Colonic mucosa (tissue), 4 donors: ENCODE data around the gene TMEM132C. TPM values are rescaled to one million over a fixed set of nuclear protein-coding genes. Genes with fewer than 3 reads are reported as not detected.
"Not testable (repeated sequence)": the region's sequence is repeated elsewhere in the genome, so short reads cannot be mapped to it uniquely, and the experiment has no call there.

Experiments
- DNase-seq: peaks from one replicate; pipeline ENCODE4 v3.0.0-alpha.2; 2020
- H3K27ac ChIP-seq: fragments of 200-600 bp; one replicate; pipeline ENCODE4 v1.8.0; 2021
- H3K27me3 ChIP-seq: fragments of 200-600 bp; one replicate; pipeline ENCODE4 v1.8.0; 2021
- H3K36me3 ChIP-seq: fragments of 200-600 bp; one replicate; pipeline ENCODE4 v1.8.0; 2021
- H3K4me1 ChIP-seq: fragments of 200-600 bp; one replicate; pipeline ENCODE4 v1.8.0; 2021; ENCODE audit warnings: mild to moderate bottlenecking
- H3K4me3 ChIP-seq: fragments of 200-600 bp; one replicate; pipeline ENCODE4 v1.8.0; 2021
- H3K9ac ChIP-seq, 2 donors: one replicate each; pipeline ENCODE4 v1.7.0; 2013; ENCODE audit warnings: control low read depth in 2 of 2, low read depth in 2 of 2, low read length in 2 of 2
- H3K9me3 ChIP-seq: fragments of 200-600 bp; one replicate; pipeline ENCODE4 v1.8.0; 2021
- CTCF ChIP-seq: fragments of 200-600 bp; IDR thresholded peaks from one replicate; pipeline ENCODE4 v1.8.0; 2022; ENCODE audit warnings: antibody characterized with exemption, mild to moderate bottlenecking
- intact Hi-C: fragments of 100-400 bp; cut with DNase I; formaldehyde crosslinking; loops from one replicate; pipeline ENCODE4 v1.14.1; 2022
- total RNA-seq, 2 donors: library from RNA; stranded (reverse); fragmentation: NEBNext Ultra II Directional in 1 of 2; extraction: Animal tissue kit (Norgen Biotek cat#: 25700) in 1 of 2; gene quantifications; one replicate each; pipeline ENCODE4 v1.2.1, GENCODE V29; 2021
- donor health status: healthy.
- donor health status: DM: no; HTN: no; CAD: no.
- donor health status: DM: no; HTN: no; CAD: no.

Gene TMEM132C
- total RNA-seq, 2 donors from 2014 or later, result 0.25 to 0.42 TPM

GRCh38 chr12:128592220-128592744 is 325.3 kb downstream of the TMEM132C start:
- Histone ChIP-seq H3K36me3 (no peaks in the 10 kb centered on the region), H3K4me1 (no peaks in the 10 kb centered on the region), H3K27ac (no peak overlapping the region), H3K9ac (no peak overlapping the region), H3K27me3 (no peaks in the 10 kb centered on the region), H3K4me3 (no peak overlapping the region), H3K9me3 (no peaks in the 10 kb centered on the region)
- no peak for DNase-seq
- no peak for TF ChIP-seq CTCF
- intact Hi-C loops, result no loop called here

GRCh38 chr12:128594521-128594920 is 327.6 kb downstream of the TMEM132C start:
- Histone ChIP-seq H3K9me3 (no peaks in the 10 kb centered on the region), H3K27ac (no peak overlapping the region), H3K4me3 (no peak overlapping the region), H3K4me1 (no peaks in the 10 kb centered on the region), H3K9ac (no peak overlapping the region), H3K36me3 (no peaks in the 10 kb centered on the region), H3K27me3 (no peaks in the 10 kb centered on the region)
- DNase-seq, result no peak
- intact Hi-C loops, result no loop called here
- no peak for TF ChIP-seq CTCF

GRCh38 chr12:128595609-128596008 is 328.6 kb downstream of the TMEM132C start:
- intact Hi-C loops, result no loop called here
- Histone ChIP-seq H3K27me3 (no peaks in the 10 kb centered on the region), H3K4me1 (no peaks in the 10 kb centered on the region), H3K9me3 (no peaks in the 10 kb centered on the region), H3K4me3 (no peak overlapping the region), H3K9ac (no peak overlapping the region), H3K27ac (no peak overlapping the region), H3K36me3 (no peaks in the 10 kb centered on the region)
- DNase-seq, result no peak
- no peak for TF ChIP-seq CTCF

- no peak for TF ChIP-seq CTCF
- intact Hi-C loops, result no loop called here
- Histone ChIP-seq H3K27me3 (no peaks in the 10 kb centered on the region), H3K9ac (no peak overlapping the region), H3K9me3 (no peaks in the 10 kb centered on the region), H3K36me3 (no peaks in the 10 kb centered on the region), H3K4me1 (peaks cover 4% of the 10 kb centered on the region), H3K4me3 (no peak overlapping the region), H3K27ac (no peak overlapping the region)
- DNase-seq, result no peak
These were observed 333.9 kb downstream of the TMEM132C start for GRCh38 chr12:128600886-128601285.

GRCh38 chr12:128603573-128604115 is 336.7 kb downstream of the TMEM132C start:
- Histone ChIP-seq H3K36me3 (no peaks in the 10 kb centered on the region), H3K27me3 (no peaks in the 10 kb centered on the region), H3K27ac (peak overlapping the region; percentile 53), H3K4me3 (no peak overlapping the region), H3K4me1 (peaks cover 4% of the 10 kb centered on the region), H3K9ac (no peak overlapping the region), H3K9me3 (no peaks in the 10 kb centered on the region)
- intact Hi-C loops, result no loop called here
- DNase-seq, result peak; percentile 22
- TF ChIP-seq CTCF, result no peak

GRCh38 chr12:128604219-128604618 is 337.2 kb downstream of the TMEM132C start:
- H3K27me3 ChIP-seq, H3K9me3 ChIP-seq, H3K36me3 ChIP-seq, intact Hi-C loops, H3K4me1 ChIP-seq, DNase-seq, H3K4me3 ChIP-seq, H3K9ac ChIP-seq: not testable (repeated sequence)
- H3K27ac ChIP-seq, result peak overlapping the region; percentile 53
